HFFc6 (cell line): Measurements from ENCODE around the gene TNFAIP8L3. TPM values are rescaled to one million over a fixed set of nuclear protein-coding genes. Genes with fewer than 3 reads are reported as not detected.
A peak's percentile ranks its signal among the peaks of the same experiment; 100 is the strongest.
"Not testable (repeated sequence)": the region's sequence is repeated elsewhere in the genome, so short reads cannot be mapped to it uniquely, and the experiment has no call there.

Source experiments
- DNase-seq: peaks from one replicate; pipeline ENCODE4 v3.0.0-alpha.2; 2018
- H3K27ac Mint-ChIP-seq: 2 replicates; pipeline ENCODE4 v1.8.0; 2020; ENCODE audit warnings: mild to moderate bottlenecking, mixed read lengths
- H3K27me3 Mint-ChIP-seq: 2 replicates; pipeline ENCODE4 v1.8.0; 2021; ENCODE audit warnings: mild to moderate bottlenecking, moderate library complexity, mixed read lengths; ENCODE audit not compliant: insufficient read depth
- H3K36me3 Mint-ChIP-seq: 2 replicates; pipeline ENCODE4 v1.8.0; 2021; ENCODE audit warnings: low read depth, mixed read lengths
- H3K4me1 Mint-ChIP-seq: 2 replicates; pipeline ENCODE4 v1.8.0; 2020; ENCODE audit warnings: low read depth, mixed read lengths
- H3K4me3 Mint-ChIP-seq: 2 replicates; pipeline ENCODE4 v1.8.0; 2020; ENCODE audit warnings: mild to moderate bottlenecking, moderate library complexity, mixed read lengths
- H3K9me3 Mint-ChIP-seq: 2 replicates; pipeline ENCODE4 v1.8.0; 2020; ENCODE audit warnings: mild to moderate bottlenecking, mixed read lengths
- CTCF ChIP-seq: fragments of 200-600 bp; sonication (generic); IDR thresholded peaks from 2 replicates; pipeline ENCODE4 v1.5.0; 2021; ENCODE audit warnings: antibody characterized with exemption, mild to moderate bottlenecking
- total RNA-seq, 6 experiments: library from RNA; stranded (reverse); fragmentation: NEBNext Ultra II Directional; extraction: Animal tissue kit (Norgen Biotek cat#: 25700); gene quantifications; 2 replicates in 1 of 6; 3 replicates in 5 of 6; pipeline ENCODE4 v1.2.3, GENCODE V29; 2021

TNFAIP8L3 gene
- total RNA-seq, 6 experiments from 2014 or later = 0.17 to 0.57 (median 0.23) TPM

GRCh38 chr15:51131596-51132290 is 37.0 kb upstream of the TNFAIP8L3 start:
- Mint-ChIP-seq H3K36me3 (no peaks in the 10 kb centered on the region), H3K9me3 (no peaks in the 10 kb centered on the region), H3K4me1 (peaks cover 38% of the 10 kb centered on the region), H3K27ac (peak overlapping the region; percentile 92), H3K4me3 (peak overlapping the region; percentile 27; the same call in 1 of the 2 replicates), H3K27me3 (peaks cover 2% of the 10 kb centered on the region; the same call in 1 of the 2 replicates)
- no peak for TF ChIP-seq CTCF
- no peak for DNase-seq

GRCh38 chr15:51130344-51130743 is 35.6 kb upstream of the TNFAIP8L3 start:
- no peak for DNase-seq
- H3K36me3 Mint-ChIP-seq = no peaks in the 10 kb centered on the region
- no peak overlapping the region for H3K27ac Mint-ChIP-seq
- H3K4me1 Mint-ChIP-seq = peaks cover 38% of the 10 kb centered on the region
- no peak for TF ChIP-seq CTCF
- no peaks in the 10 kb centered on the region for H3K9me3 Mint-ChIP-seq
- H3K4me3 Mint-ChIP-seq = no peak overlapping the region
- peaks cover 1% of the 10 kb centered on the region; the same call in 1 of the 2 replicates for H3K27me3 Mint-ChIP-seq

GRCh38 chr15:51129535-51130188 is 35.0 kb upstream of the TNFAIP8L3 start:
- H3K36me3 Mint-ChIP-seq = no peaks in the 10 kb centered on the region
- DNase-seq = no peak
- no peaks in the 10 kb centered on the region for H3K9me3 Mint-ChIP-seq
- H3K4me3 Mint-ChIP-seq = no peak overlapping the region
- TF ChIP-seq CTCF = no peak
- no peaks in the 10 kb centered on the region for H3K27me3 Mint-ChIP-seq
- H3K27ac Mint-ChIP-seq = no peak overlapping the region
- H3K4me1 Mint-ChIP-seq = peaks cover 38% of the 10 kb centered on the region

- H3K4me1 Mint-ChIP-seq = peaks cover 35% of the 10 kb centered on the region
- H3K27ac Mint-ChIP-seq = no peak overlapping the region
- no peak for TF ChIP-seq CTCF
- no peaks in the 10 kb centered on the region for H3K27me3 Mint-ChIP-seq
- no peak for DNase-seq
- H3K4me3 Mint-ChIP-seq = no peak overlapping the region
- H3K9me3 Mint-ChIP-seq = no peaks in the 10 kb centered on the region
- 0 out of 2 replicates have a peak, but pooled peaks cover 4% of the 10 kb centered on the region for H3K36me3 Mint-ChIP-seq
Observed at GRCh38 chr15:51128701-51129100, 34.0 kb upstream of the TNFAIP8L3 start.

- no peak overlapping the region for H3K27ac Mint-ChIP-seq
- 0 out of 2 replicates have a peak, but pooled peaks cover 4% of the 10 kb centered on the region for H3K36me3 Mint-ChIP-seq
- DNase-seq = no peak
- H3K27me3 Mint-ChIP-seq = no peaks in the 10 kb centered on the region
- peaks cover 21% of the 10 kb centered on the region for H3K4me1 Mint-ChIP-seq
- TF ChIP-seq CTCF = no peak
- peaks cover 4% of the 10 kb centered on the region; the same call in 1 of the 2 replicates for H3K9me3 Mint-ChIP-seq
- no peak overlapping the region for H3K4me3 Mint-ChIP-seq
Observed at GRCh38 chr15:51126842-51127241, 32.1 kb upstream of the TNFAIP8L3 start.

GRCh38 chr15:51123002-51123401 is 28.3 kb upstream of the TNFAIP8L3 start:
- H3K4me1 Mint-ChIP-seq = peaks cover 34% of the 10 kb centered on the region
- H3K27ac Mint-ChIP-seq, H3K4me3 Mint-ChIP-seq, H3K9me3 Mint-ChIP-seq, DNase-seq, H3K27me3 Mint-ChIP-seq, H3K36me3 Mint-ChIP-seq: not testable (repeated sequence)
